ENCODE data around the gene ENTPD1. TPM values are rescaled to one million over a fixed set of nuclear protein-coding genes. Genes with fewer than 3 reads are reported as not detected.
A peak's percentile ranks its signal among the peaks of the same experiment; 100 is the strongest.

Gene ENTPD1
- total and polyA plus RNA-seq, 10 of the 15 experiments (the other 5 are each of a cell fraction or from before 2014, with no cell fraction given), result 110 to 413 (median 161) TPM

- WGBS (ENCODE audit: insufficient coverage, insufficient replicate concordance, low lambda C conversion rate, missing lambda C conversion rate), result 13% methylated on average over 22 of the region's 22 CpGs
- H3K9ac ChIP-seq (ENCODE audit: control insufficient read depth, insufficient read depth, low read length), result peak overlapping the region; percentile 75
- SMC1A ChIA-PET (ENCODE audit: uncharacterized antibody, unreplicated experiment), result interaction anchor here (0.9 to 2.1 kb wide), 8 partner anchors 11 to 384 kb away, joined by 3 to 12 read pairs (median 4); partner anchors contain the start of gene TCTN3
- RAD21 ChIA-PET (ENCODE audit: unreplicated experiment), result interaction anchor here (0.7 to 2.3 kb wide), 5 partner anchors 69 to 213 kb away, joined by 3 to 8 read pairs (median 6); partner anchors contain the start of gene TCTN3
- H3K79me2 ChIP-seq (ENCODE audit: control insufficient read depth, insufficient read depth, low read length), result peaks cover 9% of the 10 kb centered on the region
- POLR2A ChIA-PET, result interaction anchor here (1.0 kb wide), 1 partner anchor 213 kb away, joined by 3 read pairs; the partner anchor contains the start of gene TCTN3
- DNase-seq (ENCODE audit: low read depth, low spot score) (peak; percentile 25), FAIRE-seq (no peak), ATAC-seq (peak; percentile 68)
- H3K9me3 ChIP-seq (replicated peaks; ENCODE audit: control insufficient read depth, insufficient read depth, low read length), result no peaks in the 10 kb centered on the region
- H3K36me3 ChIP-seq (ENCODE audit: control insufficient read depth in 2 of 2, insufficient read depth in 2 of 2, low read length in 1 of 2), result peaks cover 0 to 1% of the 10 kb centered on the region in 2 experiments; a peak in 3 of 4 replicates
- H3K4me2 ChIP-seq (ENCODE audit: control insufficient read depth, insufficient read depth), result peak overlapping the region; percentile 77
- no peaks in the 10 kb centered on the region for H4K20me1 ChIP-seq (ENCODE audit: control insufficient read depth, insufficient read depth)
- intact Hi-C loops (cut with micrococcal nuclease; ENCODE audit: unreplicated experiment), result loop anchor here (1.0 kb wide), 1 partner anchor 213 kb away; no protein-coding TSS in a partner anchor
- H3K27ac ChIP-seq (ENCODE audit: control insufficient read depth, insufficient read depth), result peak overlapping the region; percentile 79; the same call in 1 of the 2 replicates
- H3K27me3 ChIP-seq (replicated peaks in 1 of 2; ENCODE audit: control insufficient read depth in 2 of 2, insufficient read depth in 2 of 2, low read length in 1 of 2), result no peaks in the 10 kb centered on the region
- peaks cover 11% of the 10 kb centered on the region for H3K4me1 ChIP-seq (ENCODE audit: control insufficient read depth, insufficient read depth, low read length)
- peak overlapping the region; percentile 100 for H2AFZ ChIP-seq (ENCODE audit: control insufficient read depth, low read depth, low read length)
- CTCF ChIA-PET, result interaction anchor here (0.9 to 1.7 kb wide), 8 partner anchors 17 to 384 kb away, joined by 3 to 7 read pairs (median 4); partner anchors contain the start of genes CCNJ and TCTN3
- H3K4me3 ChIP-seq, result peak overlapping the region; percentile 89
- BruUV-seq (replicated peaks), result TSS peak; percentile 44
- in situ Hi-C loops (cut with MboI), result no loop called here
- TF ChIP-seq SMC3 (IDR thresholded peaks at IDR 0.05; ENCODE audit: borderline replicate concordance, low read length) (peak; percentile 24; the same call in 1 of the 2 replicates), BHLHE40 (IDR thresholded peaks at IDR 0.05; ENCODE audit: borderline replicate concordance in 1 of 2, low read depth in 2 of 2, low read length in 1 of 2) (peak; percentile 10 to 11; a peak in 1 of 4 replicates), ATF2 (IDR thresholded peaks at IDR 0.05; ENCODE audit: low read length) (no peak), NRF1 (conservative IDR thresholded peaks at IDR 0.05; ENCODE audit: low read depth, low read length) (no peak), CTCF (IDR thresholded peaks at IDR 0.05 in 2 of 3, conservative IDR thresholded peaks at IDR 0.05 in 1 of 3; ENCODE audit: control insufficient read depth in 2 of 3, extremely low read depth in 1 of 3, insufficient read depth in 1 of 3, low read depth in 3 of 3, low read length in 3 of 3) (peak in 2 of 3 experiments; percentile 40 to 45; a peak in 3 of 6 replicates), NBN (IDR thresholded peaks at IDR 0.05) (no peak), MTA3 (IDR thresholded peaks at IDR 0.05; ENCODE audit: borderline replicate concordance, low read length) (0 out of 2 replicates have a peak, but pooled peaks have one; percentile 31), NR2F1 (conservative IDR thresholded peaks at IDR 0.05) (no peak), EGR1 (IDR thresholded peaks at IDR 0.05; ENCODE audit: borderline replicate concordance in 1 of 2, low read depth in 2 of 2, low read length in 2 of 2) (no peak), ZNF687 (IDR thresholded peaks at IDR 0.05) (no peak), RBBP5 (conservative IDR thresholded peaks at IDR 0.05) (no peak), RUNX3 (IDR thresholded peaks at IDR 0.05; ENCODE audit: low read length) (peak; percentile 52), MXI1 (IDR thresholded peaks at IDR 0.05; ENCODE audit: low read depth, low read length) (no peak), HDAC6 (IDR thresholded peaks at IDR 0.05; ENCODE audit: unreplicated experiment) (no peak), LARP7 (IDR thresholded peaks at IDR 0.05) (no peak)
These were observed 150.9 kb downstream of the ENTPD1 start for GRCh38 chr10:95906677-95907455.
